Fibroblast of villous mesenchyme (primary cell): ENCODE measurements around the gene MT1B. TPM values are rescaled to one million over a fixed set of nuclear protein-coding genes. Genes with fewer than 3 reads are reported as not detected.

ENCODE experiments used
- DNase-seq: peaks from one replicate; pipeline ENCODE4 v3.0.0-alpha.2; 2010; ENCODE audit warnings: low read depth
- H3K4me3 ChIP-seq: 2 replicates; pipeline ENCODE4 v1.5.1; 2011; ENCODE audit warnings: low read depth, mild to moderate bottlenecking, low read length
- total RNA-seq: library from RNA; depleted of rRNA; stranded (reverse); fragments of >200 nt; gene quantifications from 2 replicates; pipeline ENCODE4 v1.2.3, GENCODE V29; 2012
- TF ChIP-seq, protein P1 (sequence below): IDR thresholded peaks from 2 replicates; pipeline ENCODE4 v1.5.1; 2012; ENCODE audit warnings: low read depth, mild to moderate bottlenecking, low read length; ENCODE audit not compliant: insufficient read depth

MT1B gene
- total RNA-seq, 1 donor, result not detected

DNA sequence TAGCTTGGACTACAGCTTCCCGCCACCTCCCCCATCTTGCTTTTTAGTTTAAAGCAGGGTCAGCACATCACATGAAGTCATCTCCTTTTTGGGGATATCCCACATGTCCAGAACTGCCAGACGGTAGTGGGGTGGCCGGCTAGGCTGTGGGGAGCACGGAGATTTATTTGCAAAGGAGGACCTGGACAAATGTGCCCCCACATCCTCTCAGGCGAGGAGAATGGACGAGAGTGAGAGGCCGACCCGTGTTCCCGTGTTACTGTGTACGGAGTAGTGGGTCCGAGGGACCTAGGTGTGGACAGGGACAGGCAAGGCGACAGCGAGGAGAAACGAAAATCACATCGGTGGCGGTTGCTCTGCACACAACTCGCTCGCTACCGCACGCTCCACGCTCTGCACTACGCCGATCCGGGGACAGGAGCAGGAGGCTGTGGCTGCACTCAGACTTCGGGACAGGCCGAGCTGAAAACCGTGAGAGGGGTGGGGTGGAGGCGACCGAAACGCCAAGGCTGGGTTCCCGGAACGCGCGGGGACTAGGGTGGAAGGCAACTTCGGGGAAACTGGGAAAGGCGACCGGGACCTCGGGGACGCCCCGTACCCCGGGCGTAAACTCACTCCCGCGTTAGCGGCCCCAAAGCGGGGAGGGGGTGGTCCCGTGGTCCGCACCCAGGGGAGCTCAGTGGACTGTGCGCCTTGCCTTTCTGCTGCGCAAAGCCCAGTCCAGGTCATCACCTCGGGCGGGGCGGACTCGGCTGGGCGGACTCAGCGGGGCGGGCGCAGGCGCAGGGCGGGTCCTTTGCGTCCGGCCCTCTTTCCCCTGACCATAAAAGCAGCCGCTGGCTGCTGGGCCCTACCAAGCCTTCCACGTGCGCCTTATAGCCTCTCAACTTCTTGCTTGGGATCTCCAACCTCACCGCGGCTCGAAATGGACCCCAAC is 13.6 kb upstream of the MT1B start, which contains the start of gene MT1A:
TSS of gene MT1A (plus strand) at position 853 of the 937 bp plus-strand sequence. CDS start at position 926, 73 bp downstream.
- TF ChIP-seq, protein P1, sequence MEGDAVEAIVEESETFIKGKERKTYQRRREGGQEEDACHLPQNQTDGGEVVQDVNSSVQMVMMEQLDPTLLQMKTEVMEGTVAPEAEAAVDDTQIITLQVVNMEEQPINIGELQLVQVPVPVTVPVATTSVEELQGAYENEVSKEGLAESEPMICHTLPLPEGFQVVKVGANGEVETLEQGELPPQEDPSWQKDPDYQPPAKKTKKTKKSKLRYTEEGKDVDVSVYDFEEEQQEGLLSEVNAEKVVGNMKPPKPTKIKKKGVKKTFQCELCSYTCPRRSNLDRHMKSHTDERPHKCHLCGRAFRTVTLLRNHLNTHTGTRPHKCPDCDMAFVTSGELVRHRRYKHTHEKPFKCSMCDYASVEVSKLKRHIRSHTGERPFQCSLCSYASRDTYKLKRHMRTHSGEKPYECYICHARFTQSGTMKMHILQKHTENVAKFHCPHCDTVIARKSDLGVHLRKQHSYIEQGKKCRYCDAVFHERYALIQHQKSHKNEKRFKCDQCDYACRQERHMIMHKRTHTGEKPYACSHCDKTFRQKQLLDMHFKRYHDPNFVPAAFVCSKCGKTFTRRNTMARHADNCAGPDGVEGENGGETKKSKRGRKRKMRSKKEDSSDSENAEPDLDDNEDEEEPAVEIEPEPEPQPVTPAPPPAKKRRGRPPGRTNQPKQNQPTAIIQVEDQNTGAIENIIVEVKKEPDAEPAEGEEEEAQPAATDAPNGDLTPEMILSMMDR, result no peak
- peak; percentile 73 for DNase-seq
- H3K4me3 ChIP-seq, result peak within 1 kb of the TSS; percentile 67

GRCh38 chr16:56639045-56639444 is 12.6 kb upstream of the MT1B start:
- no peak overlapping the region for H3K4me3 ChIP-seq
- no peak for DNase-seq
- TF ChIP-seq, protein P1, result no peak

GRCh38 chr16:56640076-56640475 is 11.6 kb upstream of the MT1B start:
- DNase-seq, result no peak
- TF ChIP-seq, protein P1, result no peak
- no peak overlapping the region for H3K4me3 ChIP-seq

DNA sequence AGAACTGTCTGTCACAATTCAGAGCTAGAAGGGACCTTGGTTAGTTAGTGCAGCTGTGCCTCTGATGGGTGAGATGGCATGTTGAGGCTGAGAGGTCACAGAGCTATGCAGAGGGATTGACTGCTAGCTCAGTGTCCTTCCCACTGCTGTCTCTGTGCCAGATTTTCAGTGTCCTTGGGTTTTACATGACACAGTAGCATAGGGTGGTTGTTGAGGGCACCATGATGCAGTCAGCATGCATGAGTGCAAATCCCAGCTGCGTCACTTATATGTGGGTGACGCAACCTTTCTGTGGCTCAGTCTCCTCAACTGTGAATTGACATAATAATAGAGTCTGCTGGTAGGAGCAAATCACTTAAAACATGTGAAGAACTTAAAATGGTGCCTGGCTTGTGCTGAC is 10.5 kb upstream of the MT1B start:
- no peak overlapping the region for H3K4me3 ChIP-seq
- DNase-seq, result no peak
- TF ChIP-seq, protein P1, result no peak

- peak overlapping the region; percentile 32 for H3K4me3 ChIP-seq
- TF ChIP-seq, protein P1, result peak; percentile 55
- DNase-seq, result peak; percentile 70
Observed at GRCh38 chr16:56643080-56643778, 8.5 kb upstream of the MT1B start.

GRCh38 chr16:56643833-56644232 is 7.9 kb upstream of the MT1B start:
- TF ChIP-seq, protein P1, result no peak
- no peak for DNase-seq
- peak overlapping the region; percentile 32 for H3K4me3 ChIP-seq
